GM23248 (cell line): Measurements from ENCODE around the gene ZNF282. TPM values are rescaled to one million over a fixed set of nuclear protein-coding genes. Genes with fewer than 3 reads are reported as not detected.

Source experiments
- DNase-seq: peaks from one replicate; pipeline ENCODE4 v3.0.0-alpha.2; 2015
- H2AFZ ChIP-seq: fragments of 200-600 bp; sonication (generic); 2 replicates; pipeline ENCODE4 v1.6.1; 2016; ENCODE audit warnings: antibody characterized with exemption
- H3F3A ChIP-seq: fragments of 200-600 bp; sonication (generic); 2 replicates; pipeline ENCODE4 v1.6.1; 2016; ENCODE audit warnings: mild to moderate bottlenecking, antibody characterized with exemption, mixed run types; ENCODE audit not compliant: insufficient read depth
- H3K27ac ChIP-seq: fragments of 200-600 bp; sonication (generic); 2 replicates; pipeline ENCODE4 v1.5.1; 2016; ENCODE audit warnings: mild to moderate bottlenecking
- H3K27me3 ChIP-seq: fragments of 200-600 bp; sonication (generic); replicated peaks from 2 replicates; pipeline ENCODE4 v1.6.1; 2016; ENCODE audit warnings: mild to moderate bottlenecking; ENCODE audit not compliant: insufficient read depth
- H3K36me3 ChIP-seq: fragments of 200-600 bp; sonication (generic); 2 replicates; pipeline ENCODE4 v1.6.1; 2016; ENCODE audit warnings: low read depth, mild to moderate bottlenecking
- H3K4me1 ChIP-seq: fragments of 200-600 bp; sonication (generic); 2 replicates; pipeline ENCODE4 v1.6.1; 2016; ENCODE audit warnings: mild to moderate bottlenecking; ENCODE audit not compliant: insufficient read depth
- H3K4me2 ChIP-seq: fragments of 200-600 bp; sonication (generic); one replicate; pipeline ENCODE4 v1.6.1; 2016; ENCODE audit warnings: mild to moderate bottlenecking; ENCODE audit not compliant: unreplicated experiment
- H3K4me3 ChIP-seq: fragments of 200-600 bp; sonication (generic); 2 replicates; pipeline ENCODE4 v1.5.1; 2016; ENCODE audit warnings: mild to moderate bottlenecking
- H3K79me2 ChIP-seq: fragments of 200-600 bp; sonication (generic); 2 replicates; pipeline ENCODE4 v1.6.1; 2016; ENCODE audit warnings: mild to moderate bottlenecking; ENCODE audit not compliant: insufficient read depth
- H3K9ac ChIP-seq: fragments of 200-600 bp; sonication (generic); 2 replicates; pipeline ENCODE4 v1.6.1; 2016; ENCODE audit warnings: mild to moderate bottlenecking
- H3K9me2 ChIP-seq: fragments of 200-600 bp; sonication (generic); 2 replicates; pipeline ENCODE4 v1.6.1; 2016; ENCODE audit warnings: mixed run types, mild to moderate bottlenecking, moderate library complexity; ENCODE audit not compliant: insufficient read depth
- H3K9me3 ChIP-seq: fragments of 200-600 bp; sonication (generic); one replicate; pipeline ENCODE4 v1.6.1; 2017; ENCODE audit warnings: low read depth
- H4K20me1 ChIP-seq: fragments of 200-600 bp; sonication (generic); 2 replicates; pipeline ENCODE4 v1.6.0; 2016; ENCODE audit not compliant: insufficient read depth
- EZH2 ChIP-seq: fragments of 200-600 bp; sonication (generic); IDR thresholded peaks from 2 replicates; pipeline ENCODE4 v1.6.1; 2018; ENCODE audit warnings: antibody characterized with exemption, mild to moderate bottlenecking; ENCODE audit not compliant: insufficient read depth, poor library complexity, severe bottlenecking
- EZH2phosphoT487 ChIP-seq: fragments of 200-600 bp; sonication (generic); IDR thresholded peaks from 2 replicates; pipeline ENCODE4 v1.6.1; 2018; ENCODE audit warnings: antibody characterized with exemption, moderate library complexity, mild to moderate bottlenecking, low read depth; ENCODE audit not compliant: insufficient read depth
- WGBS, 2 experiments: methylation state at CpG; one replicate each; pipeline ENCODE4 v1.1.6; 2015 to 2017; ENCODE audit warnings: low lambda C conversion rate in 2 of 2, low coverage in 1 of 2; ENCODE audit errors: missing lambda C conversion rate in 2 of 2; 5-methylcytosine and 5-hydroxymethylcytosine counted together
- in situ Hi-C: fragments of 300-500 bp; cut with MboI; formaldehyde crosslinking; loops from 2 replicates; pipeline ENCODE4 v1.15.0; 2020
- polyA plus RNA-seq: library from polyadenylated mRNA; unstranded; fragments of >200 nt; fragmentation: Nextera tagmentation; extraction: Ambion mirVana; gene quantifications from 2 replicates; pipeline ENCODE4 v1.2.1, GENCODE V29; 2016
- total RNA-seq: library from RNA; depleted of rRNA; stranded (reverse); fragments of >200 nt; shearing (Covaris generic); gene quantifications from 2 replicates; pipeline ENCODE4 v1.2.3, GENCODE V29; 2014

Gene ZNF282
- total and polyA plus RNA-seq, 2 experiments from 2014 or later, result 2.8 to 24.1 TPM

DNA sequence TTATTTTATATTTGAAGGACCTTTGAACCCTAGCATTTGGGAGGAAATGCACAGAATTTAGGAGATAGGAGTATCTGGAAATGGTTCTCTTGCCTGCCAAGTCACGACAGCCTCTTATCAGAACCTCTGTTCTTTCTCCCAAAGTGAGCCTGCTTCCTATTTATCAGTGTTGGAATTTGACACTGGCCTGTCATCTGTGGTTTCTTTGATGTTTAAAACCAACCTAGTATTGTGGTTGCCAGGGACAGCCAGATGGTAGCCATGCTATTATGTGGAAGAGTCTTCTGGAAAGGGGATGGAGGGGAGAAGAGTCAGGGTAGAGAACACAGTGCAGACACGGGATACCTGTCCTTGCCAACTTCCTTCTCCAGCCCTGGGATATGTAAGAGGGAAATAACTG lies 21.1 kb downstream of the ZNF282 start:
- no peak for DNase-seq
- TF ChIP-seq EZH2, result no peak
- no peak for TF ChIP-seq EZH2phosphoT487
- no peak overlapping the region for H3K9ac ChIP-seq
- no peak overlapping the region for H3K4me2 ChIP-seq
- H3K4me1 ChIP-seq, result peaks cover 26% of the 10 kb centered on the region
- no peaks in the 10 kb centered on the region for H3K9me3 ChIP-seq
- H3K36me3 ChIP-seq, result peaks cover 50% of the 10 kb centered on the region
- in situ Hi-C loops, result no loop called here
- H3K27ac ChIP-seq, result no peak overlapping the region
- no peaks in the 10 kb centered on the region for H3K27me3 ChIP-seq
- peaks cover 20% of the 10 kb centered on the region for H3F3A ChIP-seq
- 59 to 62% methylated on average over 2 of the region's 2 CpGs for WGBS, 2 experiments
- H3K9me2 ChIP-seq, result no peaks in the 10 kb centered on the region
- no peak overlapping the region for H2AFZ ChIP-seq
- H4K20me1 ChIP-seq, result no peaks in the 10 kb centered on the region
- no peak overlapping the region for H3K4me3 ChIP-seq
- peaks cover 32% of the 10 kb centered on the region for H3K79me2 ChIP-seq

DNA sequence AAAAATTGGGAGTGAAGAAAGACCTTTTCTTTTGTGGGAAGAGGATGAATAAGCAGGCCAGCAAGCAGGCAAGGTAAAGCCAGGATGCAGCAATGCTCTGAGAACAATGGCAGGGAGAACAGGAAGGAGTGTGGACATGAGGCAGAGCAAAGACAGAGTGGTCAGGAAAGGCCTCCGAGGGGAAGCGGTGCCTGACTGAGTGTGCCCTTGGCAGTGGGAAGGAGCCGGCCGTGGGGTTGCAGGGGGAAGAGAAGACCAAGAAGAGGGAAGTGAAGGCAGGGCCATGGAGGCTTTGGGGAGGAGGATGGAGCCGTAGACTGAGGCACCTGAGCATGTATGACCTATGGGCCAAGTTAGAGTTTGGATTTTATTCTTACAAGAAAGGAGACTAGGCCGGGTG lies 22.2 kb downstream of the ZNF282 start:
- Histone ChIP-seq H3K9ac (no peak overlapping the region), H3K27me3 (no peaks in the 10 kb centered on the region), H3F3A (peaks cover 20% of the 10 kb centered on the region), H4K20me1 (no peaks in the 10 kb centered on the region), H3K4me2 (no peak overlapping the region), H3K27ac (no peak overlapping the region), H3K4me1 (peaks cover 26% of the 10 kb centered on the region), H2AFZ (no peak overlapping the region), H3K9me2 (no peaks in the 10 kb centered on the region), H3K9me3 (no peaks in the 10 kb centered on the region), H3K36me3 (peaks cover 44% of the 10 kb centered on the region), H3K4me3 (no peak overlapping the region), H3K79me2 (peaks cover 33% of the 10 kb centered on the region)
- no peak for DNase-seq
- WGBS, 2 experiments, result 86 to 97% methylated on average over 5 to 6 of the region's 6 CpGs
- no peak for TF ChIP-seq EZH2
- no peak for TF ChIP-seq EZH2phosphoT487
- in situ Hi-C loops, result no loop called here

DNA sequence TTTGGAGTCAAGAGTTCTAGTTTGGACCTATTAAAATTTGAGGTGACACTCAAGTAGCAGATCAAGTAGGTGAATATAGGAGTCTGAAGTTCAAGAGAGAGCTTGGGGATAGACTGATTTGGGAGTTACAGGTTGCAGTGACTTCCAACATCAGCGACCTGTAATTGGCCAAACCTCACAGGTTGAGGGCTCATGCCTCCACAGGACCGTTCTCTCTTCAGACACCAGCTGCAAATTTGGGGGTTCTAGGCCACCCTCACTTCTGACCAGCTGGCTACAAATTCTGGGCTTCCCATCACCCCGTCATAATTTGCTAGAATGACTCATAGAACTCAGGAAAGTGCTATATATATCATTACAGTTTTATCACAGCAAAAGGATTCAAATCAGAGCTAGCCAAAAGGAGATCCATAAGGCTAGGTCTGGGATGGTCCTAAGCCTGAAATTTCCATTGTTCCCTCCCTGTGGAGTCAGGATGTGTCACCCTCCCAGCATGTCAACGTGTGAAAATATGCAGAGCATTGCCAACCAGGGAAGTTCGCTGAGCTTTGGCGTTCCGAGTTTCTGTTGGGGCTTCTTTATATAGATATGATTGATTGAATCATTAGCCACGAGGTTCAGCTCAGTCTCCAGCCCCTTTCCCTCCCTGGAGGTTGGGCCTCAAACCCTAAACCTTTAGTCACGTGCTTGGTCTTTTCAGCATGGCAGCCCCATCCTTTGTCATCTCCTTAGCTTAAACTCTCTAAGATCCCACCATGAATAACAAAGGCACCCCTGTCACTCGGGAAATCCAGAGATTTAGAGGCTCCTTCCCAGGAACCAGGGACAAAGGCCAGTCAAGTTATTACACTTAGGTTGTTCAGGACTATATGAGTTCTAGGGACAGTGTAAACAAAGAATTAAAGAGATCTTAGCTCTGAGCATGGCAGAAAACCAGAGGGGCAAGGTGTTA lies 23.4 kb downstream of the ZNF282 start:
- H3K4me3 ChIP-seq, result no peak overlapping the region
- no peaks in the 10 kb centered on the region for H3K27me3 ChIP-seq
- no peaks in the 10 kb centered on the region for H4K20me1 ChIP-seq
- H3K4me2 ChIP-seq, result no peak overlapping the region
- peak overlapping the region; percentile 33 for H3K27ac ChIP-seq
- in situ Hi-C loops, result no loop called here
- TF ChIP-seq EZH2 (no peak), EZH2phosphoT487 (no peak)
- no peak overlapping the region for H3K9ac ChIP-seq
- H3K36me3 ChIP-seq, result peaks cover 33% of the 10 kb centered on the region
- H3K4me1 ChIP-seq, result peaks cover 26% of the 10 kb centered on the region
- peak; percentile 61 for DNase-seq
- no peak overlapping the region for H2AFZ ChIP-seq
- no peaks in the 10 kb centered on the region for H3K9me3 ChIP-seq
- H3K79me2 ChIP-seq, result peaks cover 33% of the 10 kb centered on the region
- no peaks in the 10 kb centered on the region for H3K9me2 ChIP-seq
- 61 to 63% methylated on average over 10 of the region's 10 CpGs for WGBS, 2 experiments
- peaks cover 20% of the 10 kb centered on the region for H3F3A ChIP-seq

DNA sequence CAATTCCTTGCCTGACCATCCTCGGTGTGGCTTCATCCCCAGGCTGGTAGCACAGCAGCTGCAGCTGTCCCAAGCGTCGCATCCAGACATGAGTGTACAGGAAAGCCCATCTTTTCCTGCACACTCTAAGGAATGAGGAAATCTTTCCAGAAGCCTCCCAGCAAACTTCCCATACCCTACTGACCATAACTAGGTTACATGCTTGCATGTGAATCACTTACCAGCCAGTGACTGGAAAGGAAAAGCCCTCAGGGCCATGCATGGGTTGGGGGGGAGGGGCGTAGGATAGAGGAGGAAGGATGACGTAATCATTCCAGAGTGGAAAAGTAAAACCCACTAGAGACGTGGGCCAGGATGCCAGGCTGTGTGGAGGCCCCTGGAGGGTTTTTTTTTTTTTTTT lies 25.2 kb downstream of the ZNF282 start:
- Histone ChIP-seq H3K4me3 (no peak overlapping the region), H3F3A (peaks cover 20% of the 10 kb centered on the region), H3K4me1 (peaks cover 26% of the 10 kb centered on the region), H3K9ac (no peak overlapping the region), H3K36me3 (peaks cover 20% of the 10 kb centered on the region; the same call in 1 of the 2 replicates), H3K27ac (peak overlapping the region; percentile 33), H3K79me2 (peaks cover 33% of the 10 kb centered on the region), H3K4me2 (no peak overlapping the region), H2AFZ (no peak overlapping the region), H3K9me2 (no peaks in the 10 kb centered on the region), H3K27me3 (no peaks in the 10 kb centered on the region), H3K9me3 (no peaks in the 10 kb centered on the region), H4K20me1 (no peaks in the 10 kb centered on the region)
- DNase-seq, result peak; percentile 89
- TF ChIP-seq EZH2 (no peak), EZH2phosphoT487 (no peak)
- in situ Hi-C loops, result no loop called here
- WGBS, 2 experiments, result 37 to 59% methylated on average over 6 of the region's 6 CpGs

DNA sequence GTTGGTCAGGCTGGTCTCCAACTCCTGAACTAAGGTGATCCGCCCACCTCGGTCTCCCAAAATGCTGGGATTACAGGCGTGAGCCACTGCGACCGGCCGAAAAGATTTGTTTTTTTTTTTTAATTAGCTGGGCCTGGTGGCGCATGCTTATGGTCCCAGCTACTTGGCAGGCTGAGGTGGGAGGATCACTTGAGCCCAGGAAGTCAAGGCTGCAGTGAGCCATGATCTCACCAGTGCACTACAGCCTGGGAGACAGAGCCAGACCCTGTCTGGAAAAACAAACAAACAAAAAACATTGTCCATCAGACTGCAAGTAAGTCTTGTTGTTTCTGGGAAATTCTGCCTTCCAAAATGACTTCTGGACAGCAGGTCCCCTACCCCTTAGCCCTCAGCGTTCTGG lies 27.8 kb downstream of the ZNF282 start:
- Histone ChIP-seq H3K4me3 (no peak overlapping the region), H3F3A (peaks cover 11% of the 10 kb centered on the region), H2AFZ (no peak overlapping the region), H4K20me1 (no peaks in the 10 kb centered on the region), H3K79me2 (peaks cover 15% of the 10 kb centered on the region), H3K27me3 (no peaks in the 10 kb centered on the region), H3K36me3 (peaks cover 4% of the 10 kb centered on the region; the same call in 1 of the 2 replicates), H3K9ac (no peak overlapping the region), H3K4me2 (no peak overlapping the region), H3K27ac (no peak overlapping the region), H3K9me2 (no peaks in the 10 kb centered on the region), H3K9me3 (no peaks in the 10 kb centered on the region), H3K4me1 (peaks cover 29% of the 10 kb centered on the region)
- TF ChIP-seq EZH2 (no peak), EZH2phosphoT487 (no peak)
- WGBS, 2 experiments, result 89 to 92% methylated on average over 8 of the region's 8 CpGs
- no peak for DNase-seq
- in situ Hi-C loops, result no loop called here
